HG02678 (cell line): Measurements from ENCODE around the gene GFOD2.

Source experiments
- ATAC-seq: cut with Tn5 transposase; IDR thresholded peaks from one replicate; pipeline ENCODE4 v1.9.1; 2021; ENCODE audit warnings: mild to moderate bottlenecking, moderate library complexity; ENCODE audit not compliant: unreplicated experiment

Gene GFOD2

DNA sequence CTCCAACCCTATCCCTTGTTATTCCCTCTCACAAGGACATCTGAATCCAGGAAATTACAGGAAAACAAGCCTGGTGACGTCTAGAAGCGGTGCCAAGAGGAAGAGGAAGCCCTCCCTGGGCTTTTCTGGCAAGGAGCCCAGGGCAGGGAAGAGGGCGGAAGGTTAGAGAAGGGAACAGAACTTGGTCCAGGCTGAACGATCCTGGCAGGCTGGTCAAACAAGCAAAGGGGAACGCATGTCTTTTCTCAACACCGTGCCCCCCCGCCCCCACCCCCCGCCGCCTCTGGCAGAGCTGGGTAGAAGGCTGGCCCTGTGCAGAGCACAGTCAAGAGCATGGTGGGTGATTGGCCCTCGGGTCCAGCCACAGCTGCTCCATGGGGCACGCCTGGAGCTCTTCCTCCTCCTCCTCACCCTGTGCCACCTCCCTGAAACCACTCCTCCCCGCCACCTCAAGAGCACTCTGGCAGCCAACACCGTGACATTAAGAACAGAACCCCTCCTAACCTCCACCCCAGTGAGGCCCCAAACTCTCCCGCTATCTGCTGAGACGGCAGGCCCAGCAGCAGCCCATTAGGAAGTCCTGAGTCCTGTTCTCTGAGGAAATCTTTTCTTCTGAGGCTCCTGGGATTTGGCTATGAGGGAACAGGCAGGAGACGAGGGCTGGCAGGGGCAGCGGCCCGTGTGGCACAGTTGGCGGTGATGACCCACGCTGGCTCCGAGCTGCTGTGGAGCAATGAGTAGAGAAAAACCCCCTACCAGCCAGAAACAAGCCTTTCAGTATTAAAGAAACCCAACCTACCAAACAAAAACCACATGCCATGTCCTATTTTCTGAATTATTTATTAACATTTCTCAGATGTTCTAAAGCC is 45.2 kb downstream of the GFOD2 start:
- no peak for ATAC-seq

DNA sequence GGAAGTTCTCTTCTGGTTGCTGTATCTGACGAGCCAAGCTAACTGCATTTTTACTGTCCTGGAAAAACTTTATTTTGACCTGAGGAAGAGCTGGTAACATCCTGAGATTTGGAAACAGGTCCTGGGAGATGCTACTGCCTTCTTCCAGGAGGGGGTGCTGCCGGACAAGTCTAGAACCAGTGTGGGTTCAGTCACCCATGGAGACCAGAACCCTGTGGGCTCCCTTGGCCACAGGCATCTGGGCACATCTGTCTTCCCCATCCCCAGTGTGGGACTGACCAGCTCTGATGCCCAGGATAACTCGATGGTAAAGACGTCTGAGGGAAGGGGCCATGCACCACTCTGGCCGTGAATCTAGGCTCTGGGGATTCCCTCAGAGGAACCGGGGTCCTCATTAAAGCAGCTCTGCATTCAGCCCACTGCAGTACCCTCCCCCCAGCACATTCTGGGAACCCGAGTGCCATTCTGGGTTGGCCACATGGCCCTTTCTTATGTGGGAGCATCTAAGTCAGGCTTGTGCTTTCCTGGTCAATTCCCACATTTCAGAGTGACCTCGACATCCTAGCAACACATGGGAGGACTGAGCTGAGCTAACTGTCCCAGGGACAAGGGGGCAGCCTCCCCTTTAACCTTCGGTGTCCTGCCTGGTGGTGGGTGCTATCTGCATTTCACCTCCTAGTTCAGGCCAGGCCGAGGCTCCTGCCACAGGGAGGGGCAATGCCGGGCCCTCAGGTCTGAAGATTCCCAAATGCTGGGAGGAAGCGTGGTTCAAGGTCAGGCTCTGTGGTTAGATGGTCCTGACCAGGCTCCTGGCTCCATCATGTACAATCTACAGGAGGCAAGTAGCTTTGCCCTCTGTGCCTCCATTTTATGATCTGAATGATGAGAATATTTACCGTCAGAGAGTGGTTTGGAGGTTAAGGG is 46.1 kb downstream of the GFOD2 start:
- ATAC-seq: no peak

DNA sequence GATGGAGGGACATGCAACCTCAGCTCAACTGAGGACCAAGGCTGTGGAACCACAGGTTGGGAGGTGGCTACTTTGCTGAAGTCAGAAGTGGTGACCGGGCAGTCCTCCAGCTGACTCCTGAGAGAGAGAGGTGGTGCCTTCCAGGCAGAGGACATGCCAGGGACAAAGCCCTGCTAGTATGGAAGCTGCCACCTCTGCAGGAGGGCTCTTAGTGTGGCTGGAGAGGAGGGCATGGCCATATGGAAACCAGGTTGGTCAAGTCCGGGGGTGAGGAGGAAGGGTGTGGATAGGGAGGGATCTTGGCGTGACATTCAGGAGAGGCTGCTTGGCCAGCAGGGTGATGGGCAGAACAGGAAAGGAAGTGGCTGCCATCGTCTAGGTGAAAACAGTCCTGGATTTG is 46.8 kb downstream of the GFOD2 start:
- no peak for ATAC-seq

DNA sequence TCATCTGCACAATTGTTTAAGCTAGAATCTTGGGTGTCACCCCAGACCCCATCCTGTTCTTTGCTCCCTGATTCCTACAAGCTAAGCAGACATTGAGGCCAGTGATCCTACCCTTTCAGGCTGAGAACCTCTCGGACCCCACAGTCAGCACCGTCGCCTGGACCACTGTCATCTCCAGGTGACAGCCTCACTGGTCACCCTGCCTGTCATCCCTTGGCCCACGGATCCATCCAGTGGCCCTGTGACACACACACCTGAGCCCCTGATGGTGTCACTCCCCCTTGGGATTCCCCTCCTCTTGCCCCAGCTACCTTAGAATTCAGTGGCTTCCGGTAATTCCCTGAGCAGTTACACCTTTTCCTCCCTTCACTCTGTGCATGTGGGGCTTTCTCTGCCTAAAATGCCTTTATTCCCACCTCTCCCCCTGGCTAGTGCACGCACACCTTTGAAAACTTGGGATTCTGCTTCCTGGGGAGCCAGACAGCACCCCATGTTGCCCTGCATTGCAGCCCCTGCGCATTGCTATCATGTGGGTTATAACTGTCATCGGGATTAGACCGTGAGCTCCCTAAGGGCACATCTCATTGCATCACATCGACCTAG is 49.5 kb downstream of the GFOD2 start:
- ATAC-seq: no peak

DNA sequence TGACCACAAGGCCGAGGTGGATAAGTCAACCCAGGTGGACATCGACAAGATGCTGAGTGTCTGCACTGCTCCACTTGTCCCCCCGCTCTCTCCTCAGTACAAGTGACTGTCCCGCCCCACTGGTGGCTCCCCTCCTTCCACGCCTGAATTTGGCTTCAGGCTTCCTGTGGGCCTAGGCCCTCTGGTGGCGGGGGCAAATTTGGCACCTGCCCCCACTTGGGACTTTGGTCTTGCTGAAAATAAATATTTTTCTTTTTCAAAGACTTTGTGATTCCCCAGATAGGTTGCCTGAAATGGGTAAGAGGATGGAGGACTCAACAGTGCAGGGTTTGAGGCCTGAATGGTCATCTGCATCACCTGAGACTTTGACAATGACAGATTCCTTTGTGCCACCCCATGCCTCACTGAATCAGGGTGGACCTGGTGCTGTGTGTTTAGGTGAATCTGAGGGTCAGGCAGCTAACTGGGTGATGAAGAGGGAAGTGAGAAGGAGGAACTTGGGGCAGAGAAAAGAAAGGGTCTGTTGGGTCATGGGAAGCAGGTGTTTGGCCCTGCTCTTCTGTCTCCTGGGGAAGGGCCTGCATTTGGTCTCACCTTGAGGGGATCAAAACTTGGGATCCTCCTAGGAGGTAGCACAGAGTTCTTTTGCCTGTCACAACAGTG is 50.5 kb downstream of the GFOD2 start:
- ATAC-seq: no peak

DNA sequence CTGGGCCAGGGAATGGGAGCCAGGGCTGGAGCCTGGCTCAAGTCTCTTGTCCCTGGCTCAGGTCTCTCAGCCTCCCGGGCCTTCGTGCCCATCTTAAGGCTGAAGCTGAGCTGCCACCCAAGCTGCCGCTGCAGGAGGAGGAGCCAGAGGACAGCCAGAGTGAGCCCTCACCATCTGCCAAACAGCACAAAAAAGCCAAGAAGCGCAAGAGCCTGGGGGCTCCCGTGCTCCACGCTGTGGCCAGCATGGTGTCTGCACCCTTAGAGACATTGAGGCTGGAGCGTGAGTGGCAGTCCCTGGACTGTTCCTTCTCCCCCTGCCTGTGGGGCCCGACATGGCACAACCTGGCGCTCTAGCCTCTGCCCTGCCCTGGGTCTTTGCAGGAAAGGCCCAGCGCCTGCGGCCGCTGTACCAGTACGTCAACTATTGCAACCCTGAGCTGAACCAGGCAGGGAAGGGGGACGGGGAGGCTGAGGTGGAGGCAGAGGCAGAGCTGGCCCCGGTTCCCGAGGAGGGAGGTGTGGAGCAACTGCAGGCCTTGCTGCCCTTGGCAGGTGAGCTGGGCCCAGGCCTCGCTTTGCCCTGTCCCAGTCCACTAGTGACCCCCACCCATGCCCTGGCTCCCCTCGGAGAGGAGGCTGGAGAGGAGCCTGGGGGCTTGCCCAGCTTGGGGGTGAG is 51.2 kb downstream of the GFOD2 start:
- ATAC-seq: peak; percentile 81

DNA sequence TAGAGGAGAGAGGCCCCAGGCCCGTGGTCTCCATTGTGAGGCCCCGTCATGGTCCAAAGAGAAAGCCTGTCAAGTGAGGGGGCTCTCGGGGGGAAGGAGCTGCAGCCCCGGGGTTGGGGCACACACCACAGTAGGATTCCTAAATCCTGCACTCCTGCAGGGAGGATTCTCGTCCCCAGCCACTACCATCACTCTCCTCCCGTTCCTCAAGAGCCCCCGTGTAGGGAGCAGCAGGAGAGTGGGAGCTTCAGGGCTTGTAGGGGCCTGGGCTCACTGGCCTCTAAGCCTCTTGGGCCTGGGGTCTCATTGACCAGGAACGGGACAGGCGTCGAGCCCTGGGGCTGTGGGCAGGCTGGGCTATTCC is 51.7 kb downstream of the GFOD2 start:
- no peak for ATAC-seq

DNA sequence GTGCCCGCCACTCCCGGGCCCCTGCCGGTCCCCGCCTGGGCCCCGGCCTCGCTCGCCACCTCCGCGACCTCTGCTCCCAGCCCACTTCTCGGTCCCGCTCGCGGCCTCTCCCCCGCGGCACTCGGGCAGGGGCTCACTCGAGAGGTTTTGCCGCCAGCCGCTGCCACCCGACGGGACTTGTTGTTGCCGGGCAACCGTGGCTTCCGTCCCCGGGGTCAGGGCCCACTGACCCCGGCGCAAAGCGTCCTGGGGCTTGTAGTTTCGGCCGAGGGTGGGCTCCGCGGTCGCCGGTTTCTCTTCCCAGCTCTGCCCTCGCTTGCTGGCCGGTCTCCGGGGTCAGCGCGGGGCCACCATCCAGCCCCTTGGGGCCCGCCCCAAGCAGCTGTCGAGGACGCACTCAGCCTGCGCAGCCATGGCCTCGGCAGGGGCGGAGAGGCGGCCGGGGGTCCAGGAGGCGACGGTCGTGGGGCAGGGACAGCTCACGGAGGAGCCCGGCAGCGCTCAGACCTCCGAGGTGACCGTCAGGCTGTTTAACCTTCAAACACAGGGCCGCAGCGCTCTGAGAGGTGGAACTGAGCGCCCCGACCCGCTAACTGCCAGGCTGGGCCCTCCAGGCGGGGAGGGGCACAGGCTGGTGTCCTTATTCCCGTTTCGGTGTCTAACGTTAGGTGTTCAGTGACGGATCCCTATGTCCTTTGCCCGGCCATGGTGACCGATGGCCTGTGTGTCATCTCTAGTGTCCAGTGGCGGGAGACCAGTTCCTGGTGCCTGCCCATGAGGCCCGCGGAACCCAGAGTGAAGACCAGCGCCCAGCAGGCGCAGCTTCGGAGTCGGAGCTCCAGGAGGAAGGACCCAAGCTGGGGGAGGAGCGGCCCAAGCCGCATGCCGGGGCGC is 52.3 kb downstream of the GFOD2 start, which contains the start of the genes C16orf86 and ENKD1:
C16orf86 (plus strand) TSS at position 256 of the 894 bp plus-strand sequence; CDS start at position 413, 157 bp downstream.
ENKD1 (minus strand) TSS at position 192 of the 894 bp plus-strand sequence. CDS start 308 bp downstream, outside the sequence.
- peak; percentile 61 for ATAC-seq

DNA sequence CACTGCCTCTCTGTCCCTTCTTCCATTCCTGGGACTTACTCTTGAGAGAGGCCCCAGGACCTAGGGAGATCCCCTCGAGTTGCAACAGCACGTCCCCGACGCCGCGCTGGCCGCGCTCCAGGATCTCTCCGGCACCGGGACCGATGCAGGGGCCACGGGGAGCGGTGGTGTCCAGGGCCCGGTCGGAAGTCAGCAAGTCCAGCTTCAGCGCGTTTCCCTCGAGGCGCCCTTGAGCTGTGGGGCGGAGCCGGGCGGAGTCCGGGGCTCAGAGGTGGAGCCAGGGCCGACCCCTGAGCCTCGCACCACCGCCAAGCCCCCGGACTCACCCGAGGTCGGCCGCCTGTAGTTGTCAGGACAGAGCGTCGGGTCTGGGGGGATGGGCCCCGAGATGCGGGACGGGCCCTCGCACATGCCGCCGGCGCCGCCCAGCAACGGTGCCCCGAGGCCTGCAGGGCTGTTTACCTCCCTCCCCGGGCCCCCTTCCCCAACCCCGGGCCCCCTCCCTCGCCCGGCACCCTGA is 53.0 kb downstream of the GFOD2 start:
- ATAC-seq: no peak

DNA sequence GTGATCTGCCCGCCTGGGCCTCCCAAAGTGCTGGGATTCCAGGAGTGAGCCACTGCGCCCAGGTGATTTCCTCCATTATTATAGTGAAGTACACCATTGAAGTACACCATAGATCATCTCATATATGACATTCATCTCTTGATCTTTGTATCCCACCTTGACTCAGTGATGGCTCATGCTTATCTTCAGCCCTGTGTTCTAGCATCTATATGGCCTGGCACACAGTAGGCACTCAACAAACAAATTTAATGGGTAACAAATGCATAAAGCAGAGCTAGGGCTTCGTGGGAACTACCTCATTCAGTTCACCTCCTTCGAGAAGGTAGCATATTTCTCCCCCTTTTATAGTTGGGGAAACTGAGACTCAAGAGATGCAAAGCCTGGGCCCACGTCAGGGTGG is 53.5 kb downstream of the GFOD2 start:
- no peak for ATAC-seq

DNA sequence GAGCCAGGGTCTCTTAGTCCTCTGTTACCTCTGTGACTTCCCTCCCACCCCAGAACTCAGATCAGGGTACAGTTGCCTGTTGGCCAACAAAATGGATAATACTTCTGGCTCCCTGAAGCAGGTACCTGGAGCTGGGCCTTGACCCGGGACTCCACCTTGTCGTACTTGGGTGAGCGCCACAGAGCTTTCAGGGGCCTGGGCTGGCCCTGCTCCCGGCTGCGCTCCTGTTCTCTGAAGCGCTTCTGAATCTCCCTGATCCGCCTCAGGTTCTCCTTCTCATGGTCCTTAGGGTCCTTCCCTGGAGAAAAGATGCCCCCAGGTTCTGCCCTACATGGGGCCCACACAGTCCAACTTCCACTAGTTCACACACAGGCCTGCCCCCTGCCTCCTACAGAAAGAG is 54.2 kb downstream of the GFOD2 start:
- ATAC-seq: no peak

DNA sequence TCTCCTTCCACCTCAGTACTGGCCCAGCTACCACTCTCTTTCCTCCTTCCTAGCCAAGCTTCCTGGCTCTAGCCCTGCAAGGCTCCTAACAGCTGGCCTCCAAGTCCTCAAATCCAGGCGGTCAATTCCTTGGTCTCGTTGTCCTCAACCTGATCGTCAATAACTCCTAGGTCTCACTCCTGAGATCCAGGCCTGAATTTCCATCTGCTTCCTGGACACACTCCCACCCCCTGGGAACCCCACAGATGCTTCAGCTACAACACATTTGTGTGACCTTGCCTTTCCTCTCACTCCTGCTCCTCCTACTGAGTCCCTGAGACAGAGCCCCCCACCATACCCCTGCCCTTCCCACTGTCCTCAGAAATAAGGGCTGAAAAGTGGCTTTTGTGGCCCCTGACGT is 54.9 kb downstream of the GFOD2 start:
- ATAC-seq: no peak

DNA sequence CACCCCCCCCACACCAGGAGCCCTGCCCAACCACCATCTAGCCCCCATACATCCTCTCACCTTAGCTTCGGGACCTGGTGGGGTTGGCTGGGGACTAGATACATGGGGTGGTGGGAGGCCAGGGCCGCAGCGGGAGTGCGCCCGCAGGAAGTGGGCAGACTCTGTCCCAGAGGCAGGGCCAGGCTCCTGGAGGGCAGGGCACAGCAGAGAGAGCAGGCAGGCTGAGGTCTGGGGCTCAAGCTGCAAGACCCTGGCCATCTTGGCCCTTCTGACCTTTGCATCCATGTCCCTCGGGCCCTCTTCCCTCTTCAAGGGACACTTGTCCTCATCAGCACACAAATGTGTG is 55.3 kb downstream of the GFOD2 start:
- ATAC-seq: no peak

DNA sequence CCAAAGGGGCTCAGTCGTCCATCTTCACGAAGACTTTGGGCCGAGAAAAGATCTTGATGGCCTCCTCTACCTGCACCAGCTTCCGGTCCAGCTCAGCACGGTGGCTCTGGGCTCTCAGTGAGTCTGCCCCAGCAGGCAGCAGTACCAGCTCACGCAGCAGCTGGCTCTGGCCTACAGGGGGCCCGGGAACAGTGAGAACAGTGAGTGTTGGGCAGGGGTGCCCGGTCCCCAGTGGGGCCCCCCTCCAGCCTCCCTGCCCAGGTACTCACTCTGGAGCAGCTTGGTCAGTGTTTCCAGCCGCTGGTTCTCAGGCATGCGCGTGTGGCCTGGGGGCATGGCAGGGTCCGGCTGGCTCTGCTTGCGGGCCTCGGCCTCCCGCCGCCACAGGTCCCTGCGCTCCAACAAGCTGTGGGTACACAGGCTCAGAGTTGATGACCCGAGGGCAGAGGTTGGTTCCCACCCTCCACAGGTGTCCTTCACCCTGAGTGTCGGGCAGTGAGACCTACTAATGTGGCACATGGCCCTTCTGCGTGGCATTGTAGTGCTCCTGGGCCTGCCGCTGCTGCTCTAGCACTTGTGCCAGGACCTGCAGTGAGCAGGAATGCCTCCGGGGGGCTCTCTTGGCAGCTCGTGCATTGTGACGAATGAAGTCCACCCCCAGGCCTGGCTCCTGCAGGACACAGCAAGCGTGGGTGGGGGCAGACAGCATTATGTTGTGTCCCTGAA is 55.8 kb downstream of the GFOD2 start:
- ATAC-seq: no peak

DNA sequence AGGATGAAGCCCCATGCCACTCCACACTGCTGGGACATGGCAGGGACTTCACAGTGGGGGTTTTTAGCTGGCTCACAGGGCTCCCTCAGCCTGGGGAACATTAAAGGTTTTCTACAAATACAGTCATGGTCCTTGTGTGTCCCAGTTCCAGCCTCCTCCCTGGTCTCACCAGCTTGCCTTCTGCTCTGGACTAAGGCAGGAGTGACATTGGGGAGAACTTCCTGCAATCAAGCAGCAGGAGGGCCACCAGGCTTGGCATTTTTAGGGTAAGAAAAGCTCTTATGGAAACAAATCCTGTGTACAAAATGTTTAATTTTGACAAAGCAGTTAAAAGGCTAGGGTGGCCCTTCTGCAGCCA is 56.5 kb downstream of the GFOD2 start:
- ATAC-seq: no peak

DNA sequence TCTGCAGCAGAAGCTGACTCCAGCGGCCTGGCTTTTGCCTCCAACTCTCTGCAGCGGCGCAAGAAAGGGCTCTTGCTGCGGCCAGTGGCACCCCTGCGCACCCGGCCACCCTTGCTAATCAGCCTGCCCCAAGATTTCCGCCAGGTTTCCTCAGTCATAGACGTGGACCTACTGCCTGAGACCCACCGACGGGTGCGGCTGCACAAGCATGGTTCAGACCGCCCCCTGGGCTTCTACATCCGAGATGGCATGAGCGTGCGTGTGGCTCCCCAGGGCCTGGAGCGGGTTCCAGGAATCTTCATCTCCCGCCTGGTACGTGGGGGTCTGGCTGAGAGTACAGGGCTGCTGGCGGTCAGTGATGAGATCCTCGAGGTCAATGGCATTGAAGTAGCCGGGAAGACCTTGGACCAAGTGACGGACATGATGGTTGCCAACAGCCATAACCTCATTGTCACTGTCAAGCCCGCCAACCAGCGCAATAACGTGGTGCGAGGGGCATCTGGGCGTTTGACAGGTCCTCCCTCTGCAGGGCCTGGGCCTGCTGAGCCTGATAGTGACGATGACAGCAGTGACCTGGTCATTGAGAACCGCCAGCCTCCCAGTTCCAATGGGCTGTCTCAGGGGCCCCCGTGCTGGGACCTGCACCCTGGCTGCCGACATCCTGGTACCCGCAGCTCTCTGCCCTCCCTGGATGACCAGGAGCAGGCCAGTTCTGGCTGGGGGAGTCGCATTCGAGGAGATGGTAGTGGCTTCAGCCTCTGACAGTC is 57.0 kb downstream of the GFOD2 start:
- no peak for ATAC-seq

DNA sequence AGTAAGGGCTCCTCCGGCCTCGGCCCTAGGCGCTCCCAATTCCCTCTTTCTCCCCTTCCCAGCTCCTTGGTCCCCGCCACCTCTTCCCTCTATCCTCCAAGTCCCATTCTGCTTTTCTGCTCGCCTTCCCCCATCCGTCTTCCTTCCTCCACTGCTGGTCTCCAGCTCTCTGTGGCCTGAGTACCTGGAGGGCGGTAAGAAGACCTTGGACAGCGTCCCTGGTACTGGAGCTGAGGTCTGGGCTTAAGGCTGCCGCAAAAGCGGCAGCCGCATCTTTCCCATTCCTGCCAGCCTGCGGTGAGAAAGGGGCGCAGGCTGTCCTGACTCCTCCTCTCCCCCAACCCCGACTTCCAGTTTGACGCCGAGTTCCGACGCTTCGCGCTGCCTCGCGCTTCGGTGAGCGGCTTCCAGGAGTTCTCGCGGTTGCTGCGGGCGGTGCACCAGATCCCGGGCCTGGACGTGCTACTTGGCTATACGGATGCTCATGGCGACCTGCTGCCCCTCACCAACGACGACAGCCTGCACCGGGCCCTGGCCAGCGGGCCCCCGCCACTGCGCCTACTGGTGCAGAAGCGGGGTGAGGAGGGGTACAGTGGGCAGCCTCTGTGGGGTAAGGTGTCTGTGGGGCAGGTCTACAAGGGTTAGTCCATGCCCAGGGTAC is 57.9 kb downstream of the GFOD2 start:
- ATAC-seq: peak; percentile 1
